LNCAP (cell line): Measurements from ENCODE around the gene SALL2.

Source experiments
- TF ChIP-seq, protein P1 (sequence below): fragments of 450-650 bp; IDR thresholded peaks from 2 replicates; pipeline ENCODE4 v1.5.1; 2017; ENCODE audit warnings: mild to moderate bottlenecking

The SALL2 gene

DNA sequence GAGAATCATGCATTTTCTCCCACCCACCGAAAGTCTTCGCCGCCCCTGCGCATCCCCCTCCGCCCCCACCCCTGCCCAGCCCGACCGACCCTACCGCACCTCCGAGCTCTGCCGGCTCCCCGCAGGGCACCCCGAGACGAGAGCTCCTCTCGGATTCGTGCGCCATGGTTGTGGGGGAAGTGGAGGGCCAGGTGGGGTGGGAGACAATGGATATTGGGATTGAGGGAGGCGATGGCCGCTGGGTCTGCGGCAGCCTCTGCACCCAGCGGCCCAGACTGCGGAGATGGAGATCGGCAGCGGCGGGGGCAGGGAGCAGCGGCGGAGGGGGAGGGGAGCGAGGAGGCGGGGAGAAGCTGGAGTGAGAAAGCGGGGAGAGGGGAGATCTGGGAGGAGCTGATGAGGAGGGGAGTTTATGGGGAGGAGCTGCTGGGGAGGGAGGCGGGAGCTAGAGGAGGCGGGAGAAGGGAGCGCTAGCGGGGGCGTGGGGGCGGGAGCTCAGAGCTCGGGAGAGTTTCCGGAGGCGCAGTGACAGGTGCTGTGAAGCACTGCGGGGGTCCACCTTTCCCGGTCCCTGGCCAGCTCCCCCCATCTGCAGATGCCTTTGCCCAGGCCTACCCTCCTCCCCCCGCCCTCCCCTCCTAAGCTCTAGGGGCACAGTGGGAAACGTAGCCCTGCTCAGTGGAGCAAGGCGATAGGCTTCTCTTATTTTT, at the start of gene SALL2:
TSS of gene SALL2 (minus strand) at position 385 of the 710 bp plus-strand sequence. CDS start at position 166, 219 bp downstream.
- TF ChIP-seq, protein P1, sequence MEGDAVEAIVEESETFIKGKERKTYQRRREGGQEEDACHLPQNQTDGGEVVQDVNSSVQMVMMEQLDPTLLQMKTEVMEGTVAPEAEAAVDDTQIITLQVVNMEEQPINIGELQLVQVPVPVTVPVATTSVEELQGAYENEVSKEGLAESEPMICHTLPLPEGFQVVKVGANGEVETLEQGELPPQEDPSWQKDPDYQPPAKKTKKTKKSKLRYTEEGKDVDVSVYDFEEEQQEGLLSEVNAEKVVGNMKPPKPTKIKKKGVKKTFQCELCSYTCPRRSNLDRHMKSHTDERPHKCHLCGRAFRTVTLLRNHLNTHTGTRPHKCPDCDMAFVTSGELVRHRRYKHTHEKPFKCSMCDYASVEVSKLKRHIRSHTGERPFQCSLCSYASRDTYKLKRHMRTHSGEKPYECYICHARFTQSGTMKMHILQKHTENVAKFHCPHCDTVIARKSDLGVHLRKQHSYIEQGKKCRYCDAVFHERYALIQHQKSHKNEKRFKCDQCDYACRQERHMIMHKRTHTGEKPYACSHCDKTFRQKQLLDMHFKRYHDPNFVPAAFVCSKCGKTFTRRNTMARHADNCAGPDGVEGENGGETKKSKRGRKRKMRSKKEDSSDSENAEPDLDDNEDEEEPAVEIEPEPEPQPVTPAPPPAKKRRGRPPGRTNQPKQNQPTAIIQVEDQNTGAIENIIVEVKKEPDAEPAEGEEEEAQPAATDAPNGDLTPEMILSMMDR, result no peak

DNA sequence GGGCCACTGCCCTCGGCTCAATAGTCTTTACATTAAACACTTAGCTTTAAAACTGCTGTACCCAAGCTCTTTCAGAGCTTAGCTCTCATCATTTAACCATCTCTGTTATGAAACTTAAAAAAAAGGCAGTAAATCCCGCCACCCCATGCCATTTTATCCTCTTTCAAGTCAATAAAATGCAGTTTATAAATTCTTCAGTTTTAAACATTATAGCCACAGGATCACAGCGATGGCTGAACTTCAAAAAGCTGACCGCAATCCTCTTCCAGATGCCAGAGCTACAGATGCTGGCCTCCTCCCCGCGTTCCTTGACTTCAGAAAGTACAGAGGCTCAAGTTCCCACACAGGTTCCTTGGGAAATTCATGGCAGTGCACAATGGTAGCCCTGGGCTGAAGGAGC, 49.5 kb upstream of the SALL2 start:
- TF ChIP-seq, protein P1, result no peak

DNA sequence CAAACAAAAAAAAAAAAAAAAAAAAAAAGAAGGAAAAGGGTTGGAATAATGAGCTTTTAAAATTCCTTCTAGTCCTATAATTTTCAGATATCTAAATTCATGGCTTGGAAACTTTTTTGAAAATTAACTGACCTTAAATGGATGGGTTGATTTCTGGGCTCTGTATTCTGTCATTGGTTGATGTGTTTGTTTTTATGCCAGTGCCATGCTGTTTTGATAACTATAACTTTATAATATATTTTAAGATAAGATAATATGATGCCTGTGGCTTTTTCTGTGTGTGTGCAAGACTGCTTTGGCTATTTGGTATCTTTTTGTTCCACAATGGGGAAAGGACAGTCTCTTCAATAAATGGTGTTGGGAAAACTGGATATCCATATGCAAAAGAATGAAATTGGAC, 46.5 kb upstream of the SALL2 start:
- TF ChIP-seq, protein P1, result no peak

DNA sequence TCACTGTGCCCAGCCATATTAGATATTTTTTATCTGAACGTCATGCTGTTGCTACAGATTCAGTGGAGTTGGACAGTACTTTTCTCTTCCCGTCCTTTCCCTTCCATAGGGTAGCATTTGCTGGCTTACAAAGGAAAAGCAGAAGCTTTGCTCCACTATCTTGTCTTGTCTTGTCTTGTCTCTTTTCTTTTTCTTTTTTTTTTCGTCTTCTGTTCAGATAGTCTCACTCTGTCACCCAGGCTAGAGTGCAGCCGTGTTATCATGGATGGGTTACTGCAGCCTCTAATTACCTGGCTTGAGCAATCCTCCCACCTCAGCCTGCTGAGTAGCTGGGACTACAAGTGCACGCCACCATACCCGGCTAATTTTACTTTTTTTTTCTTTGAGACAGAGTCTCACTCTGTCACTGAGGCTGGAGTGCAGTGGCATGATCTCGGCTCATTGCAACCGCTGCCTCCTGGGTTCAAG, 32.6 kb upstream of the SALL2 start:
- TF ChIP-seq, protein P1, result no peak

DNA sequence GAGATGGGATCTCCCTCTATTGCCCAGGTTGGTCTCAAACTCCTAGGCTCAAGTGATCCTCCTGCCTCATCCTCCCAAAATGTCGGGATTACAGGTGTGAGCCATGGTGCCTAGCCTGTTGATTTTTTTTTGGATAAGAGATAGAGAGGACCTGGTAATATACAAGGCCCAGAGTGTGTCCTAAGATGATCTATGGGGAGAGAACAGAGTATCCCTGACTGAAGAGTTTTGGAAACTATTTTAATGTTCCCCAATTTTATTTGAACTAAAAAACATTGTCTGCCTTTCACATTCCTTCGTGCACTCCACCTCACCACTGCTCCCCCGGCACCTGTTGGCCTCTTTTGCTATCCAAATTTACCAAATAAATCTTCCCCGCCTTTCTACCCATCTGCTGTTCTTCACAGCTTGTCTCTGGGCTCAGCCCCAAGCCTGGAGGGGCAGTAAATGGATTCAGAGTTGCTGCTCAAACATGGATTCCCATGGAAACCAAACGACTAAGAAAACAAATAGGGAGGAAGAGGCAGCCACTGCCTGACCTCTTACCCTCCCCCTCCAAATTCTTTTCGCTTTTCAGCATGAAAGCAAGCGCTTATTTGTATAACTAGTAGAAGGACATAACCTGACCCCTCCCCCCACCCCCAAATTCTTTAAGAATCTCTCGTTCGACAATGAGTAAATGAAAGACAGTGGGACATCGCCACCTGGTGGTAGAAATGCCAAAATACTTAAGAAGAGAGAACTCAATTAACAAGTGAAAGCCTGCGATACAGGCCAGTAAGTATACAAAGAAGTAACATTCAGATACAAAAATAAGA, 31.1 kb upstream of the SALL2 start:
- TF ChIP-seq, protein P1, result peak; percentile 56

DNA sequence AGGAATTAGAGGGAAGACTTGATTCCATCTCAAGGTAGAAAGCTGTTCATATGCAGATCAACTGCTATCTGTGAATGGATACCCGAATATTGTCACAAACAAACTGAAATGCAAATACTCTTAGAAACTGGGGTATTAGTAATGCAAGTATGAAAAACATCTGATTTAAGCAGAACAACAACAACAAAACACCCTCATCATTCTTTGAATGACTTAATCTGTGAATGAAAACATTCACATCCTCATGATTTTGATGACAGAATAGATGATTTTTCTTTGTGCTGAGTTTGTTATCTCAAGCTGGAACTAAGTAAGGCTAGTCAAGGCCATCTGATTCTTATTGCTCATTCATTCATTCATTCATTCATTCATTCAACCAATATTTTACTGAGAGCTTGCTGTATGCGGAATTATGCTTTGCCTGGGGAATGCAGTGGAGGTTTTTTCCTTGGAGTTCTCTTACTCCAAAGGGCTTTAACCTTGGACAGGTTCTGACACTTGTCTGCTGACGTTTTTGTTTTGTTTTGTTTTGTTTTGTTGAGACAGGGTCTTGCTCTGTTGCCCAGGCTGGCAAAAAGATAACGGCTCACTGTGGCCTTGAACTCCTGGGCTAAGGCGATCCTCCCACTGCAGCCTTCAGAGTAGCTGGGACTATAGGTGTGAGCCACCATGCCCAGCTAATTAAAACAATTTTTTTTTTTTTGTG, 30.4 kb upstream of the SALL2 start:
- TF ChIP-seq, protein P1, result no peak

DNA sequence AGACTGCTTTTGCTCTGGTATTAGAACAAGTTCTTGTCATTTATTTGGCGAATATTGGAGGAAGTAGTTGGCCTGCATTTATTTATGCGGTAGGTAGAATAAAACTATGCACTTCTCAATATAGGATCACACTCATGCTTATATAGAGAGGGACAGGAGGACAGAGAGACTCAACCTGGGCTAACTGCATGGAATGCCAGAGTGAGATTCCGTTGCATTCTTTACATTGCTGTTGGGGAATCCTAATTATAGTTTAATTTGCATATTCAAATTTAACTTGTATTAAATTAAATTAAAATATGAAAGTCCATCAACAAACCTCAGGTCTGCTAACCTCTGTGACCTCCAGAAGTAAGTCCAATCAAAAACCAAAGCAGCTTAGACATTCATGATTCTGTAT, 27.1 kb upstream of the SALL2 start:
- TF ChIP-seq, protein P1, result no peak
